GM19025 (cell line): Measurements from ENCODE around the gene ACOT12.
"Not testable (repeated sequence)": the region's sequence is repeated elsewhere in the genome, so short reads cannot be mapped to it uniquely, and the experiment has no call there.

ENCODE experiments used
- ATAC-seq: cut with Tn5 transposase; IDR thresholded peaks from one replicate; pipeline ENCODE4 v1.9.1; 2021; ENCODE audit warnings: mild to moderate bottlenecking, low read depth, moderate library complexity; ENCODE audit not compliant: unreplicated experiment

The ACOT12 gene

GRCh38 chr5:81300921-81301270, 93.0 kb downstream of the ACOT12 start:
- no peak for ATAC-seq

- no peak for ATAC-seq
These were observed 96.4 kb downstream of the ACOT12 start for GRCh38 chr5:81297531-81297930.

GRCh38 chr5:81294021-81294420, 99.9 kb downstream of the ACOT12 start:
- not testable (repeated sequence) for ATAC-seq

DNA sequence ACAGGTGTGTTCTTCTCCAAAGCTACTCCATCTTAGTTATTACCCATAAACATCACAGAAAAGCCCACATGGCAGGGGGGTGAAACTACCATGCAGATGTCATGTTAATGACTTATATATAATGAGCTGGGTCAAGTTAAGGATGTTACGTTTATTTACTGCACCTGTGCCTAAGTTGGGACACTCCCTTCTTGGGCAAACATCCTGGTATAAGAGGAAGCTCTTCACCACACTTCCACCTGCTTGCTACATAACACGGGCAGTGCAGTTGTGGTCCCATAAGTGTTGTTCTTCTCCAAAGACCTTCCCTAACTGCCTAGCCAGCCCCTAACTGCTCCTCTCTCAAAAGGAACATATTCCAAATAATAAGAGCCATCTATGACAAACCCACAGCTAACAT, 101.8 kb downstream of the ACOT12 start:
- no peak for ATAC-seq

GRCh38 chr5:81290146-81290545, 103.8 kb downstream of the ACOT12 start:
- ATAC-seq: no peak

- ATAC-seq: no peak
These were observed 105.9 kb downstream of the ACOT12 start for GRCh38 chr5:81288021-81288433.

DNA sequence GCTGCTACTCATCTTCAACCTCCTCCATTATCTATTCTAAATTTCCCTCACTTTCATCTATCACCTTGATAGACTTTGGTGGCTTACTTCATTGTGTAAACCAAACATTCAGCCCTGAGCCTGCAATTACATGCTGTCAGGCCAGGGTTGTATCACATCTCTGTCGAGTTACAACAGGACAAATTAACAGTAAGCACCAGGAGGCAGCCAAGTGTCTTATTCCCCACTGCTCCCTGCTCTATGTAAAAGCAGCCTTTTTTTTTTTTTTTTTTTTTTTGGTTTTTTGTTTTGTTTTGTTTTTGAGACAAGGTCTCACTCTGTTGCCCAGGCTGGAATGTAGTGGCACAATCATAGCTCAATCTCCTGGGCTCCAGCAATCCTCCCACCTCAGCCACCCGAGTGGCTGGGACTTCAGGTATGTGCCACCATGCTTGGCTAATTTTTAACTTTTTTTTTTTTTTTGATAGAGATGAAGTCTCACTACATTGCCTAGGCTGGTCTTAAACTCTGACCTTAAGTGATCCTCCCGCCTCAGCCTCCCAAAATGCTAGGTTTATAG, 107.8 kb downstream of the ACOT12 start:
- ATAC-seq: no peak

DNA sequence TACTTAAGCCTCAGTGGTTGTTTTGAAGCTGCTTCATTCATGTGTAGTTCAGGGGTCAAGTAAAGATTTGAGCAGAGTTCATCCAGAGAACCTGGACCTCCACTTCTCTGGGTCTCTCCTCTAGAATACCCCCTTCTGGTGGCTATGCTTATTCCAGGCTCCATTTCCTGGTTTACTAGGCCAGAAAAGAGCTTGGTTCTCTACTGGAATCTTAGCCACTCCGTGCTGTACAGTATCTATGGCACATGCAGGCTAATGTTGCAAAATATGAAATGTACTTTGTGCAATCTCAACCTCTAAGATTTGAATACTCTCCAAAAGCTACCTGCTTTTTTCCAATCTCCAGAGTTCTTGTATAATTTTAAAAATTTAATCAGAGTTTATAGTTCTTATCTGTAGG, 110.0 kb downstream of the ACOT12 start:
- ATAC-seq: no peak
